Cardiac muscle cell (in vitro differentiated cells and primary cell): ENCODE measurements around the gene EMILIN1. TPM values are rescaled to one million over a fixed set of nuclear protein-coding genes. Genes with fewer than 3 reads are reported as not detected.

Experiments used
- DNase-seq, 2 donors: peaks; one replicate each; pipeline versions ENCODE4 v3.0.0 to v3.0.0-alpha.2; 2010 to 2017; ENCODE audit warnings: low read depth in 1 of 2, low spot score in 1 of 2
- H3K27ac ChIP-seq: fragments of 200-600 bp; sonication (generic); 2 replicates; pipeline ENCODE4 v1.5.1; 2016
- H3K27me3 ChIP-seq: fragments of 200-600 bp; sonication (generic); 2 replicates; pipeline ENCODE4 v1.6.0; 2016; ENCODE audit warnings: control low read depth
- H3K36me3 ChIP-seq: fragments of 200-600 bp; sonication (generic); 2 replicates; pipeline ENCODE4 v1.5.1; 2016; ENCODE audit warnings: control low read depth
- H3K4me1 ChIP-seq: fragments of 200-600 bp; sonication (generic); 2 replicates; pipeline ENCODE4 v1.8.1; 2017; ENCODE audit warnings: low read depth, mild to moderate bottlenecking, mixed run types
- H3K4me3 ChIP-seq: fragments of 200-600 bp; sonication (generic); 2 replicates; pipeline ENCODE4 v1.5.1; 2016; ENCODE audit warnings: mild to moderate bottlenecking
- H3K9me3 ChIP-seq: fragments of 200-600 bp; sonication (generic); 2 replicates; pipeline ENCODE4 v1.5.1; 2017; ENCODE audit warnings: low read depth, mild to moderate bottlenecking, control low read depth
- CTCF ChIP-seq: IDR thresholded peaks from 2 replicates; pipeline ENCODE4 v1.5.1; 2012; ENCODE audit warnings: low read depth, mild to moderate bottlenecking, low read length
- polyA plus RNA-seq: library from polyadenylated mRNA; unstranded; fragments of >200 nt; fragmentation: Nextera tagmentation; extraction: Ambion mirVana; gene quantifications from 2 replicates; pipeline ENCODE4 v1.2.1, GENCODE V29; 2016
- total RNA-seq: library from RNA; depleted of rRNA; stranded (reverse); fragments of >200 nt; gene quantifications from 2 replicates; pipeline ENCODE4 v1.2.3, GENCODE V29; 2016

EMILIN1 gene
- total and polyA plus RNA-seq, 2 experiments from 2014 or later, result 15.6 to 18.5 TPM

- H3K27me3 ChIP-seq, result no peaks in the 10 kb centered on the region
- no peak overlapping the region for H3K4me3 ChIP-seq
- H3K27ac ChIP-seq, result no peak overlapping the region
- H3K36me3 ChIP-seq, result peaks cover 17% of the 10 kb centered on the region
- H3K9me3 ChIP-seq, result no peaks in the 10 kb centered on the region
- no peak for TF ChIP-seq CTCF
- no peak for DNase-seq
- H3K4me1 ChIP-seq, result peaks cover 11% of the 10 kb centered on the region
These were observed 11.0 kb upstream of the EMILIN1 start for GRCh38 chr2:27067385-27067784.

- DNase-seq, result no peak
- Histone ChIP-seq H3K9me3 (no peaks in the 10 kb centered on the region), H3K36me3 (peaks cover 17% of the 10 kb centered on the region), H3K27ac (peak overlapping the region; percentile 21), H3K27me3 (no peaks in the 10 kb centered on the region), H3K4me3 (no peak overlapping the region), H3K4me1 (peaks cover 24% of the 10 kb centered on the region)
- TF ChIP-seq CTCF, result no peak
These were observed 9.0 kb upstream of the EMILIN1 start for GRCh38 chr2:27069436-27069835.

GRCh38 chr2:27069961-27070618 lies 8.3 kb upstream of the EMILIN1 start:
- Histone ChIP-seq H3K4me3 (peak overlapping the region; percentile 84), H3K27me3 (no peaks in the 10 kb centered on the region), H3K27ac (peak overlapping the region; percentile 21), H3K36me3 (peaks cover 17% of the 10 kb centered on the region), H3K4me1 (peaks cover 24% of the 10 kb centered on the region), H3K9me3 (no peaks in the 10 kb centered on the region)
- DNase-seq, result no peak
- TF ChIP-seq CTCF, result no peak

- TF ChIP-seq CTCF, result no peak
- peaks cover 24% of the 10 kb centered on the region for H3K4me1 ChIP-seq
- no peak for DNase-seq
- peak overlapping the region; percentile 84 for H3K4me3 ChIP-seq
- no peaks in the 10 kb centered on the region for H3K9me3 ChIP-seq
- H3K36me3 ChIP-seq, result peaks cover 17% of the 10 kb centered on the region
- no peaks in the 10 kb centered on the region for H3K27me3 ChIP-seq
- peak overlapping the region; percentile 100 for H3K27ac ChIP-seq
These were observed 7.7 kb upstream of the EMILIN1 start for GRCh38 chr2:27070653-27071276.

GRCh38 chr2:27071277-27071989 lies 7.0 kb upstream of the EMILIN1 start, which contains the start of gene OST4:
Gene OST4 (minus strand): TSS chr2:27071654.
- no peaks in the 10 kb centered on the region for H3K9me3 ChIP-seq
- TF ChIP-seq CTCF, result no peak
- H3K27me3 ChIP-seq, result no peaks in the 10 kb centered on the region
- peaks cover 17% of the 10 kb centered on the region for H3K36me3 ChIP-seq
- DNase-seq, result peak; percentile 97
- peaks cover 24% of the 10 kb centered on the region for H3K4me1 ChIP-seq
- peak within 1 kb of the TSS; percentile 100 for H3K27ac ChIP-seq
- peak within 1 kb of the TSS; percentile 84 for H3K4me3 ChIP-seq
